GM19240 (cell line): Measurements from ENCODE around the gene NOLC1.

ENCODE experiments used
- DNase-seq: peaks from one replicate; pipeline ENCODE4 v3.0.0; 2011; ENCODE audit warnings: low spot score; ENCODE audit not compliant: insufficient read length

NOLC1 gene

GRCh38 chr10:102200751-102201640, 48.8 kb downstream of the NOLC1 start:
- DNase-seq = no peak

GRCh38 chr10:102202386-102202785, 50.2 kb downstream of the NOLC1 start:
- DNase-seq = no peak

DNA sequence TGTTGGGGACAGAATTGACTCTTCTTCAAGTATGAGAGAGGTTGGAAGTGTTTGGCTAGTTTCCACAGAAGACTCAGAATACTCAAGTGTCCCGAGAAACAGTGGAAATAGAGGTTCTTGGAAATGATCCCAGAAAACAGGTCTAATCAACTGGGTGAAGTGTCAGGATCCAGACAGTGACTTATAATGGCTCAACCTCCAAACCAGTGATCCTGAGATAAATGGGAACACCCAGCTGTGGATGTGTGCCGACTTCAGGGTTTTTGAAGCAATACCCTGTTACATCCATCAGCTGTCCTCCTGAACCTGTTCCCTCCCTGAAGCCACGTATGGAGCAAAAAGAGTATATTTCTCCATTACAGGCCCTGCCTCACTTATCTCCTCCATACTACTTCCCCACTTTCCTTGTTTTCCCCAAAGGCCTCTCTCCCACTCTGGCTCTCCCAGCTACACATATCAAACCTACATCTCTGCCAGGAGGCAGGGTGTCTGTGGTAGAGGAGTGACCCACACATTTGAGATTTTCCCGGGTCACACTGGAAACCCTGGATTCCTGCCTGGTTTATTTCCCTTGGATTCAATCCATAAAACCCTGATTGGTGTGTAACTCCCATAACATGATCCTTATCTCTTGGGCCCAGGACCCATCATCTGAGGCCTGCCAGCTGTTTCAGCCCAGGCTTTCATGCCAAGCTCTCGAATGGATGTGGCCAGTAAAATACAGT, 56.3 kb downstream of the NOLC1 start:
- no peak for DNase-seq

DNA sequence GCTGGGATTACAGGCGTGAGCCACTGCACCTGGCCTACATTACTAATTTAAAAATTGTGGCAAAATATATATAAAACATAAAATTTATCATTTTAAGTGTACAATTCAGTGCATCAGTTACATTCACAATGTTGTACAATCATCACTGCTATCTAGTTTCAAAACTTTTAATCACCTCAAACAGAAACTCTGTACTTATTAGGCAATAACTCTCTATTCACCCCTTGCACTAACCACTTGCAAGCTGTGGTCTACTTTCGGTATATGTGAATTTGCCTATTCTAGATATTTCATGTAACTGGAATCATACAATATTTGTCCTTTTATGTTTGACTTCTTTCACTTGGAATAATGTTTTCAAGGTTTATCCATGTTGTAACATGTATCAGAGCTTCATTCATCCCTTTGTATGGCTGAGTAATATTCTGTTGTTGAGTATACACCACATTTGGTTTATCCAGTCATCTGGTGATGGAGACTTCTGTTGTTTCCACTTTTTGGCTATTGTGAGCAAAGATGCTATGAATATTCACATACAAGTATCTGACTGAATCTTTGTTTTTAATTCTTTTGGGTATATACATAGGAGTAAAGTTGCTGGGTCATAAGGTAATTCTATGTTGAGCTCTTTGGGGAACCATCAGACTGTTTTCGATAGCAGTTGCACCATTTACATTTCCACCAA, 59.6 kb downstream of the NOLC1 start:
- no peak for DNase-seq
